Globus pallidus (tissue), 1 donor: ENCODE results near the gene NPY5R.

Source experiments
- DNase-seq: peaks from one replicate; pipeline ENCODE4 v3.0.0-alpha.2; 2015; ENCODE audit warnings: low spot score

The NPY5R gene

DNA sequence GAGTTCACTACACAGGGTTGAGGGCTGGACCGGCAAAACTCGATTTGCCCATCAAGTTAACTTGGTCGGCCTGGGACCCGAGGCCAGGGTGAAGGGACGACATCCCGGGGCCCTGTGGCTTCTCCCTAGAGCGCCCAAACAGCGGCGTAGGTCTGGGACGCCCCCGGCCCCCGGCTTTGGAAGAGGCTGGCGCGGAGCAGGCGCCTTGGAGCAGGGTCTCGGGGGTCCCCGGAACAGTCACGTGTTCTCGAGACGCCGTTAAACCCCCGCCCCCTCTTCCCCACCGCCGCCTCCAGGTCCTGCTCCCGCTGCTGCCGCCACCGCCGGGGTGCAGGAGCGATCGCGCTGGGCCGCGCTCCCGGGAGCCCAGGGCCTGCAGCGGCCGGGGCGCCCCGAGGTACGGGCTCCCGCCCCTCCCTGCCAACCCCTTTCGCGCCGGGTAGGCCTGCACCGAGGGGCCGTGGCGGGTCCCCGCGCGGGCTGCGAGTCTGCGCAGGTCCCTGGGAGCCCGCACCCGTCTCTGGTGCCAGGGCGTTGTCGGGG is at the start of gene NPY5R:
TSS of gene NPY5R (plus strand) at position 289 of the 543 bp plus-strand sequence. CDS start 6,382 bp downstream, outside the sequence.
- no peak for DNase-seq

DNA sequence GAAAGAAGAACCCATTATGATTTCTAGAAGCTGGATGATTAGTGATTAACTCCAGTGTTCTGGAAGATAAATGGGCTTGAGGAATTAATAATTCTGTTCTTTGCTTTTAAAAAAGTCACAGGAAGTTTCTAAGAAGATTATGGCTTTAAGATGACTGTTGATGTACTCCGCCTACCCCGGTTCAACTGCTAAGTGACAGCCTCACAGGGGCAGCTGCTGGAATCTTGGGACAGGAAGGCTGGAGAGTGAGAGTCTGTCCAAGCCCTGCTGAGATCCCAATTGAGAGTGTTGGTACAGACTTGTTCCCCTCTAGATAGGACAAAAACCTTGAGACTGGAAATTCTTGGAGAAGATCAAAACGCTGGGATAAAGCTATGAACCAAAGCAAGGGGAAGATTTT is 48.6 kb upstream of the NPY5R start:
- DNase-seq = no peak

DNA sequence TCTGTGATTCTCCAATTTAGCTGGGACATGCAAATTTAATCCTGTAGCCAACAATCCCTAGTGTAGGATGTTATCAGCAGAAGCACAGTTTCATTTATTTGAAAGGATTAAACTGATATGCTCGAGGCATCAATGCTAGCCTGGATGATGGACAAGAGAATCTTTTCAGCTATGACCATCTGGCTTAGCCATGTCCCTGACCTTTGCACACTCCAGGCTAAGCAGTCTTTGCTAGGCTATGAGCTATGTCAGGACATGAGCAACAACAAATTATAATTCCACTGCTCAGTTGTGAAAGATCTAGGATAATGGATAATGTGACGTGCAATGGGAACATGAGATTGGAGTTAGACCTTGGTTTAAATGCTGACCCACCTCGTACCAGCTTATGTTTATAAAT is 43.2 kb upstream of the NPY5R start:
- DNase-seq = no peak

DNA sequence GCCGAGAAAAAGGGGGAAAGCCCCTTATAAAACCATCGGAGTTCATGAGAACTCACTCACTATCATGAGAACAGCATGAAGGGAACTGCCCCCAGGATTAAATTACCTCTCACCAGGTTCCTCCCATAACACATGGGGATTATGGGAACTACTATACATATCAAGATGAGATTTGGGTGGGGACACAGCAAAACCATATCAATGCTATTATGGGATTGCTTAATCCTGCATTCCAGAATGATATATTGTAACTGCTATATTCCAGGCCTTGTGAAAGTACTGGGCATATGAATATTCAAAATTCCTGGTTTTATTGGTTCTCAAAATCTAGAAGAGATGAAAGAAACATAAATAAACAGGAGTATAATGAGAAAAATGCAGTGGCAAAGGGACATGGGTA is 40.6 kb upstream of the NPY5R start:
- DNase-seq = no peak

DNA sequence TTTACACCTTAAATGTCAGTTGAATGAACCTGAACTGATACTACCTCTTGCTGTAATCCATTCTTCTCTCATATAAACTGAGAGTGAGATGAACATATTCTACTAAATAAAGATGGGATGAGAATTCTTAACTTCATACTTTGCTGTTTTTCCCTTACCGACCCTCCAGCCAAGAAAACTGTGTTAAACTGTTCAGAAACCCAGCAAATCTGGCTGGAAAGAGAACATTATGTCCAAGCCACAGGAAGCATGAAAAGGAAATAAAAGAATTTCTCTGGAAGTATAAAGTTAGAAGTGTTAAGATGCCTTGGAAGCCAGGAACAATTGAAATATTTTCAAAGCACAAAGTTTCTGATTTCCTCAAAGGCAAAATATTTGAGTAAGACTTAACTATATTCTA is 34.2 kb upstream of the NPY5R start:
- no peak for DNase-seq

DNA sequence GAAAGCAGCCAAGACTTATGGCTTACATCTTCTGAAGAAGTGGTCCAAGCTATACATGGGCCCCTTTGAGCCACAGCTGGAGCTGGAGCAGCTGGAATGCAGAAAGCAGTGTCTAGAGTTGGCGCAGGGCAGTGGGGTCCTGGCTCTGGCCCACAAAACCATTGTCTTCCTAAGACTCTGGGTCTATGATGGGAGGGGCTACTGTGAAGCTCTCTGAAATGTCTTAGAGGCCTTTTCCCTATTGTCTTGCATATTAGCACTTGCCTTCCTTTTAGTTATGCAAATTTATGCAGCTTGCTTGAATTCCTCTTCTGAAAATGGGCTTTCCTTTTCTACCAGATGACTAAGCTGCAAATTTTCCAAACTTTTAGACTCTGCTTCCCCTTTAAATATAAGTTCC is 26.6 kb upstream of the NPY5R start:
- no peak for DNase-seq

DNA sequence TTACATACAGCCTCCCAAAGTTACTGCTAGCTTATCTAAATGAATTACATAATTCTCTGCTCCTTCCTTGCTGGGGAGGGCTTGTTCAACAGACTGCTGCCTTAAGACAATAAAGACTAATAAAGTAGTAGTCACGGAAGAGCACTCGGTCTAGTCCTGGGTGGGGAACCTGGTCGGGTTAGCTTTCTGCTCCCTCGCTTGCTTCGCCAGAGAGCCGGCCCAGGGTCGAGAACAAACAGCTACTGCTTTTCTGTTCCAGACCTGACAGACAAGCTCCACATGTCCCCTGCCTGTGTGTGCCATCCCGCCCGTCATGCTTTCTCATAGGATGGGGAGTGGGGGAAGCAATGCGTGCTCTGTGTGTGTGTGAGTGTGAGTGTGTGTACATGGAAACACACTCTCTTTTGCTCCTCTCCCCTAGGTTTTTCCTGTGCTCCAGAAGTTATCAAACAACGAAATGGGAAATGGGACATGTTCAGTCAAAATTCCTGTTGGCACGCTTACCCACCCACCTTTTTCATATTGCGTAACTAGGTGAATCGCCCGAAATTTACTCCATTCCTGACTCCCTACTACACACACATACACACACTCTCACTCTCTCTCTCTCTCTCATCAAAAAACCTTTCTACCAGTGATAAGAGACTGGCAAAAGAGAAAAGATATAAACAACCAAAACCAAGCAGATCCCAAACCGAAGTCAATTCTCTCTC is 12.6 kb upstream of the NPY5R start:
- DNase-seq = no peak

DNA sequence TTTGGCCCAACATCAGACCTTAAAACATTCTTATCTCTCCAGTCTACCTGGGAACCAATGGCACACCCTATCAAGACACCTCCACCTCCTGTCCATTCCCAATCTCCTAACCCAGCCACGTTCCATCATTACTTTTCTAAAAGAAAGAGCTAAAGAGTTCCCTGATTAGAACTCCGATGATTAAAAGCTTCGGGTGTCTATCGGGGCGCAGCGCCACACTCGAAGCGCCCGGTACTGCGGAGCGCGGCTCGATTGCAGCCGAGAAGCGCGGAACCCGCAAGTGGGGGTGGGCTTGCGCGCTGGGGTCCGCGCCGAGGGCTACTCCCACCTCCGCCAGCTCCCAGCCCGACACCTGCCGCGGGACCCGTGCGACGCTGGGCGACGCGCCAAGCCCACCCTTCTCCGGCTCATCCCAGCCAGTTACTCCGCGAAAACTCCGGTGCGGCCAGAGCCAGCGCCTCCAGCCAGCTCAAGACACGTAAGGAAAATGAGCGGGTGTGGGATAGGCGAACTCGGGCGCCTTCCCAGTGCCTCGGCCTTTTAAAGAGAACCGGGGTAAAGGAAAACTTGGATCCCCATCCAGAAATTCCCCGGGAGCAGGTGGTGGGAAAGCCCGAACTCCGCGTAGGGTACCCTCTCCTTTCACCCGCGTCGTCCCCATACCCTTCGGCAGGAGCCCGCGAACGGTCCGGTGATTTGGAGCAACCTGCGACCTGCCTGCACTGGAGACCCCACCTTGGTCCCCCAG is 11.9 kb upstream of the NPY5R start:
- no peak for DNase-seq

DNA sequence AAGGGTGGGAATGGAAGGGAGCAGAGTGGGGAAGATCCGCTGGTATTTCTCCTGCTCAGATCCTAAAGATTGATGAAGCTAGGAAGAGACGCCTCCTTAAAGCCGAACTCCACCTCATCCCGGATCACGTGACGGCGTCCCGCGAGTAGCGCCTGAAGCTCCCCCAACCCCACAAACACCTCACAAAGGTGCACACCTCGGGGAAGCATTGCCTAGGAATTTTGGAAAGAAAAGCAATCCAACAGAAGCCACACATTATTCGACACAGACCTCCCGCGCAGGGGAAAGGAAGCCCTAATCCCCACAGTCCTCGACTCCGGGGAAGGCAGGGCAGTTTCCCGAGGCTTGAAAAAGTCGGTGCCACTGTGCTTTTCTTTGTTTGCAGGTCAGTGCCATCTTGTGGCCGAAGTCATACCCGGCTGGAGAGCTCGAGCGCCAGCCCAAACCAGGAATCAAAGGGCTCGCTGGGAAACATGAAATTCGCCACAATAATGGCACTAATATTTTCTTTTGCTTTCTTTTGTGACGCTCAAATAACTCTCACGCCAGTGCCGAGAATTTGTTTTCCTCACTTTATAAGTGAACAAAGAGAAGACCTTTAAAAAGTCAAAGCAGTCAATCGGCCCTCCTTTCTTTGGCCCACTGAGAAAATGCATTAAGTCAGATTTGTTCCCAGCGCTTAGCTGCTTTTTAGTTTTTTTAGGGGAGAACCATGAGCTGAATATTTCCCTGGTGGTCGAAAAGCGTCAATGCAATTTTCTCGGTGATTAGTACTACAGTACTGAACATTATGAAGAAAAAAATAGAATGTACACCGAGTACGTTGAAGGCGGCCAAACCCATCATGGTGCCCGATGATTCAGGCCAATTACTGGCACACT is 10.9 kb upstream of the NPY5R start, which contains the start of gene NPY1R:
TSS of gene NPY1R (minus strand) at position 71 of the 881 bp plus-strand sequence. CDS start 6,042 bp downstream, outside the sequence.
- peak; percentile 80 for DNase-seq

DNA sequence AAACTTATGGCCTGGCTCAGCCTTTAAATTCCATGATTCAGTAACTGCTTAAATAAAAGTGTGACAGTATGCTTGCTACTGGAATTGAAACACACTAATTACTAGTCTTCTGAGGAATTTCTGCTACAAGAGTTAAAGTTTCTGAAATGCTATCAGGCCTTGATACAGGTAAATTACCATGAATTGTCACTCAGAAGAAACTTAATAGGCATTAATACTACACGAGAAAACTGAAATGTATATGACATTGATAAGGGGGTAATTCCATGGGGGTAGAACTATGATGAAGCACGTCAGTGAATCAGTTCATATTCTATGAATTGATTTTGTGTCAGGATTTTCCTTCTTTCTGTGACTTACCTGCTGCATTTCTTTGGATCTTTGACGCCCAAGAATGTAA is 8.3 kb upstream of the NPY5R start:
- no peak for DNase-seq

DNA sequence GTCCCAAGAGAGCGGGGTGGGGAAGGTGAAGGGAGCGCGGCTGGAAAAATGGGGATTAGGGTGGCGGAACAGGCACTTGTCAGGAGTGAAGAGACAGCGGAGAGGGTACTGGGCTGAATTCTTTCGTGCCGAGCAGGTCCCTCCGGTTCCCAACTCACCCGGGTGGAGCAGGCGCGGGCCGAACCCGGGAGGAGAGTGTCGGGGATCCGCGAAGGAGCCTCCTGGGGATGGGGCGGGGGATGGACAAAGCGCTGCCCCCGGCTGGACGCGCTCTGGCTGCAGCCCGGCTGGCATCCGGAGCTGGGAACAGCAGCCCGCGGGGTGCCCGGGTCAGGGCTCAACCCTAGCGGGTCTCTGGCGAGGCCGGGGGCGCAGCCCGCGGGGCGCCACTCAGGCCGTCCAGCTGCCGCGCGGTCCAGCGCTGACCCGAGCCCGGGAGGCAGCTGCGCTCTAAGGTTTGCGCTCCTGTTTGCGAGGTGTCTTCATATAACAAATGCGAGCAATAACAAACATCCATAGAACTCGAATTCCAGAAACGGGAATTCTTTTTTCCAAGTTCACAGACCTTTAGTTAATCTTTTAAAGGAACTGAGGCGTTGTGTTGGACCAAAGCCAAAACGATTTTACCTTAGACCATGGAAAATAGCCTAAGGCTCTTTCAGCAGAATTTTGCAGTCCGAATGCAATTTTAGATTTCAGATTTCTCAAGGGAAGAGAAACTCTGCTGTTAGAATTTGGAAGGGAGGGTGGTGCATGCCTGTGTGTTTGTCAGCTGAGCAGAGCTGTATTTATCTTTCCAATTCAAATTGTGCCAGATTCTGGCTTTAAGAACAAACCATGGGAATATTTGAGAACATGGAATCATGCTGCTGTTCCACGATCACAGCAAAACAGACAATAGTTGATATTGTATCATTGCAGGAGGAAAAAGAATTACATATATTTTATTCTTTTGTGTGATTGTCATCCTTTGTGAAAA is 744 bp downstream of the NPY5R start:
- DNase-seq = no peak

DNA sequence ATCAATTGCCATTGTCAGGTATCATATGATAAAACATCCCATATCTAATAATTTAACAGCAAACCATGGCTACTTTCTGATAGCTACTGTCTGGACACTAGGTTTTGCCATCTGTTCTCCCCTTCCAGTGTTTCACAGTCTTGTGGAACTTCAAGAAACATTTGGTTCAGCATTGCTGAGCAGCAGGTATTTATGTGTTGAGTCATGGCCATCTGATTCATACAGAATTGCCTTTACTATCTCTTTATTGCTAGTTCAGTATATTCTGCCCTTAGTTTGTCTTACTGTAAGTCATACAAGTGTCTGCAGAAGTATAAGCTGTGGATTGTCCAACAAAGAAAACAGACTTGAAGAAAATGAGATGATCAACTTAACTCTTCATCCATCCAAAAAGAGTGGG is 7.0 kb downstream of the NPY5R start:
- DNase-seq = no peak

DNA sequence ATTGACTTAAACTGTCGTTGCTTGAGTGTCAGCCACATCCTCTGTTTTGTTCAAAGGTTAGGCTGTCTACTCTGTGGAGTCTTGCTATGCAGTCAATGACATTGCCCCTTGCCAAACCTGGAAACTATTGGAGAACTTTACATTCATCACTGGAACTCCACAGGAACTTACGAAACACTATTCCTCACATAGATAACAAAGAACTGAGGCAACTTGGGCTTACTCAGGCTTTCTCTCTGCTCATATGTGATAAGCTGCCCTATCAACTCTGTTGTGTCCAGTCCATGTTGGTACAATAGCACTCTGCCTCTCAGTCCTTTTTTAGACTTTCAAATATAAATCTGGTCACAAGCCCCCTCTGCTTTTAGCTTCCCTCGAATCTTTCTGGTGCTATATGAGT is 9.4 kb downstream of the NPY5R start:
- no peak for DNase-seq

DNA sequence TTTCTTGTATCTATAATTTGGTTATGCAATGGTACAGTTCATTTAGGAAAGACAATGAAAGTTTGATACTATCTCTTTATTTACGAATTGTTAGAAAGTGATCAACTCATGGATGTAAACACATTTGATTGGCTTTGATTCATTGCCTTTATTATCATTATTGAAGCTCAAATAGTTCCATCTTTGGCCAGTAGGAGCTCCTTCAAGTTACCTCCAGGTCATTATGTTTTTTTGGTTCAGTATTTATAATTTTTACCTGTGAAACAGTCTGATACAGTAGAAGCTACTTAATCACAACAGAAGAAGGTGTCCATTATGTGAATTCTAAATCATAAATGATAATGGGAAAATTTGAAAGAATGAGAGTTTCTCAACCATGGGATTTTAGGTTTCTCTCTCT is 12.4 kb downstream of the NPY5R start:
- no peak for DNase-seq

DNA sequence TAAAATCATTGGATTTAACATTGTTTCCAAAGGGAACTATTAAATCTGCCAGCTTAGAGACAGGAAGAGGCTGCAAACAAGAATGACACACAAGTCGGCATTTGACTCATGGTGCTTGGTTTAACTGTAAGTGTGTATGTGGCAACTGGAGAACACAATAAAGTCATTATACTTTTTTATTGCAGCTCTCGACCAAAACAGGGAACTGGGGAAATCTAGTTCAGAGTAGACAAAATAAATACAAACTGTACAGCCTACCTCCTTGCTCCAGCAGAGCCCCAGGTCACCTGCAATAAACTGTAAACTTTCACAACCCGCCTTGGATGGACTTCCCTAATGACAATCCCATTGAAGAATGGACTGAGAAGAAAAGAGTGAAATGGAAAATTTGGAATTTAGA is 24.0 kb downstream of the NPY5R start:
- no peak for DNase-seq

DNA sequence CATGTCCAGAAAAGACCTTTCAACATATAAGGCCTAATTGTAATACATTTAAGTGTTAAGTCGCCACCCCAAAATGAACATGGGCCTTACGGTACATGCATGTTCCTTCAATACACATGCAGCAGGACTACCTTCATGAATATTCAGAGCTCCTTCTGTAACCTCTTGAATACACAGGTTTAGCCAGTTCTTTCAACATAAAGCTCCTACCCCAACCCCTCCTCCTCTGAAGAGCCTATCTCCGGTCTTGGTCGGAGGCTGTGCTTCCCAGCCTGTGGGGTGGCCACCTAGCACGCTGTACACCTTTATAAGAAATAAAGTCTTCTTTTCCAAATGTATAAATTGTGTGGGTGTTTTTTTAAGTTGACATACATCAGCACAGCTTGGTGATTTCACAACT is 28.3 kb downstream of the NPY5R start:
- DNase-seq = no peak

DNA sequence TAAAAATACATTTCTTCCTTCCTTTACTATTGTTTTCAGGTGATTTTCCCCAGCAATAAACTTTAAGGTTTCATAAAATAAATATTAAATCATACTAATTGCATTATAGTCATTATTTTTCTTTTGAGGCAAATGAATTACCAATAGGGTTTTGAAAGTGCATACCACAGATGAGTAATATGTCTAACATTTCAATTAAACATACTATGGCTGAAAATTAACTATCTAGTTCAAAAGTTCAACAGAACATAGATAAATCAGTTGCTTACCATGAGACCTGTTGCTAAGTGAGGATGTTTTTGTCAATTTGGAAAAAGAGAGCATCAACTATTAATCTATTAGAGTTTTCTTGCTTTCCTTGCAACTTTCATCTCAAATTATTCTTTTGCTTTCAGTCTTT is 35.0 kb downstream of the NPY5R start:
- no peak for DNase-seq

DNA sequence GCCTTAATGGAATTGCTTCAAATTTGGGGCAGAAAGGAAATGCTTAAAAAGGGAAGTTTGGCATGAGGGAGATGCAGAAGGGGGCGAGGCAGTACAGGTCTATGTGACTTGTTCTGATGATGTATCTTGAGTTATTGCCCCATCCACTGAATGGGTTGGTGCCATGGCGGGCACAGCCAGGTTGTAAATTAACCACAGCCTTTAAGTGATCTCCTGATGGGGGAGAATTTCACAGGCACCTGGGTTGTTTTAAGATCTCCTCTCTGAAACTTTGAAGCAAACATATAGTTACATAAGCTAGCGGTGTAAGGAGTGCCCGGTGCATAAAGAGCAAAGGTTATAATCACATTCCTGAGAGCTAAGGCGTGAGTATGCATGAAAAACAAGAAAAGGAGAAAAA is 37.0 kb downstream of the NPY5R start:
- DNase-seq = no peak

DNA sequence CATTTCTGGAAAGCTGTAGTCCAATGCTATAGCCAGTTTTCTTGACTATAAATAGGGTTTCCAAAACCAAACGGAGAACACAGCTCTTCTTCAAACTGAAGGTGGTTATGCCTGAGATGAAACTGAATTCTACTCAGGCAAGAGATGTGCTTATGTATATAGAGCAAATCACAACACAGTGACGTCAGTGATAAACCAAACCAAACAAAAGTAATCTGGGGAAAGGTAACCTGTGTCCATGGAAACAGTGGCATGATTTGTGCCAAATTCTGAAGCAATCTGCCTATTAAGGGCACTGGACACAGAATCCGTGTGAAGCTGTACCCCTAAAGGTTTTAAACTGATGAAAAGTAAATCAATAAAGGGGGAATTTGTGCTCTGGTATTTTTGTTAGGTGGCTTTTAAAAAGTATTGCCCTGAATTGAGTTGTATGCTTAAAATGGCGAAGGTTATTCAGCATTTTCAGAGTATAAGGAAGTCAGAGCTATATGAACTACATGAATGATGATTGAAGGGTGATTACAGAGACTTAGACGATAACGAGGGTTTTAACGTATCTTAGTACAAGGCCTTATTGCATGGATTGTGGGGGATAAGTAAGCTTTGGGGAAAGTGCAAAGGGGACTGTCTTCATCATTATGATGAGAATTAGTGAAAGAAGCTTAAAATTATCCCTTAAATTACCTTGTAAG is 38.6 kb downstream of the NPY5R start:
- DNase-seq = no peak

DNA sequence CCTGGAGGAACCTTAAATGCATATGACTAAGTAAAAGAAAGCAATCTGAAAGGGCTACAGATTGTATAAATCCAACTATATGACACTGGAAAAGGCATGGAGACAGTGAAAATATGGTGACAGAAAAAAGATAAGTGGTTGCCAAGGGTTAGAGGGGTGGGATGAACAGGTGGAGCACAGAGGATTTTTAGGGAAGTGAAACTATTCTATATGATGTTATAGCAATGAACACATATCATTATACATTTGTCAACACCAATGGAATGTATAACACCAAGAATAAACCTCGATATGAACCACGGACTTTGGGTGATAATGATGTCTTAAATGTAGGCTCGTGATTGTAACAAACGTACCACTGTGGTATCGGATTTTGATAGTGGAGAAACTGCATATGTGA is 40.7 kb downstream of the NPY5R start:
- DNase-seq = no peak

DNA sequence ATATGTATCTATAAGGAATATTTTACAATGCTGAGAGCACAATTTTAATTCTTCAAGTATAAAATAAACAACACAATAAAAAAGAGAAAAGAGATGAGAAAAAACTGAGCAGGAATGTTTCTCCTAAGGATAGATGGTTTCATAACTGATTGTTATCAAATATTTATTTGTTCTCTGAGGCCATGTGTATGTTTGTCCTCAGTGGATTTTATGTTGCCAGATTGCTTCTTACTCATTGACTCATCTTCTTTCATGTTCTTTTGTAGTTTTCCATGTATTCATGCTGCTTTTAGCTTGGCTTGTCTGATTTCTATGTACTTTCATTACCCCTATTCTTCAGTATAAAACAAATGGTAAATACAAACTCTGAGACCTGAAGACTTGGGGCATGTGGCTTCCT is 41.2 kb downstream of the NPY5R start:
- no peak for DNase-seq
